H1 (cell line): ENCODE measurements around the gene DDX56. TPM values are rescaled to one million over a fixed set of nuclear protein-coding genes. Genes with fewer than 3 reads are reported as not detected.

ENCODE experiments used
- GABPA ChIP-seq: IDR thresholded peaks from 2 replicates; pipeline ENCODE4 v1.6.1; 2011; ENCODE audit warnings: mild to moderate bottlenecking, low read length, moderate library complexity, borderline replicate concordance; ENCODE audit not compliant: insufficient read depth
- POLR2A ChIP-seq, 2 experiments: IDR thresholded peaks; 1 replicate in 1 of 2; 2 replicates in 1 of 2; pipeline ENCODE4 v1.6.1; 2011; ENCODE audit warnings: low read depth in 2 of 2, low read length in 2 of 2, mild to moderate bottlenecking in 2 of 2; ENCODE audit errors: control extremely low read depth in 1 of 2
- SIRT6 ChIP-seq: IDR thresholded peaks from one replicate; pipeline ENCODE4 v1.7.1; 2012; ENCODE audit warnings: low read length, inconsistent platforms
- polyA plus RNA-seq, 7 experiments: library from polyadenylated mRNA; depleted of rRNA in 3 of 7; stranded (reverse) in 5 of 7; unstranded in 2 of 7; fragments of >200 nt in 5 of 7; fragments of 200-250 nt in 2 of 7; gene quantifications; 1 replicate in 5 of 7; 2 replicates in 1 of 7; 4 replicates in 1 of 7; pipeline versions ENCODE4 v1.2.1 to v1.2.3, GENCODE V29; 2011 to 2013; ENCODE audit warnings: missing spikeins in 2 of 7, mixed read lengths in 2 of 7
- total RNA-seq: library from RNA; stranded (reverse); fragmentation: NEBNext Ultra II Directional; extraction: Animal tissue kit (Norgen Biotek cat#: 25700); gene quantifications from 2 replicates; pipeline ENCODE4 v1.2.1, GENCODE V29; 2021
- TF ChIP-seq, protein P1 (sequence below): IDR thresholded peaks from 2 replicates; pipeline ENCODE4 v1.6.1; 2012; ENCODE audit warnings: low read length, inconsistent platforms

DDX56 gene
- total and polyA plus RNA-seq, 2 of the 8 experiments (the other 6 are each of a cell fraction or from before 2014, with no cell fraction given): 56.9 to 81.6 TPM

- TF ChIP-seq, protein P1, sequence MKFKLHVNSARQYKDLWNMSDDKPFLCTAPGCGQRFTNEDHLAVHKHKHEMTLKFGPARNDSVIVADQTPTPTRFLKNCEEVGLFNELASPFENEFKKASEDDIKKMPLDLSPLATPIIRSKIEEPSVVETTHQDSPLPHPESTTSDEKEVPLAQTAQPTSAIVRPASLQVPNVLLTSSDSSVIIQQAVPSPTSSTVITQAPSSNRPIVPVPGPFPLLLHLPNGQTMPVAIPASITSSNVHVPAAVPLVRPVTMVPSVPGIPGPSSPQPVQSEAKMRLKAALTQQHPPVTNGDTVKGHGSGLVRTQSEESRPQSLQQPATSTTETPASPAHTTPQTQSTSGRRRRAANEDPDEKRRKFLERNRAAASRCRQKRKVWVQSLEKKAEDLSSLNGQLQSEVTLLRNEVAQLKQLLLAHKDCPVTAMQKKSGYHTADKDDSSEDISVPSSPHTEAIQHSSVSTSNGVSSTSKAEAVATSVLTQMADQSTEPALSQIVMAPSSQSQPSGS: no peak
- no peak for TF ChIP-seq SIRT6
- TF ChIP-seq GABPA: no peak
- TF ChIP-seq POLR2A (IDR thresholded peaks at IDR 0.05; ENCODE audit: control extremely low read depth in 1 of 2, low read depth in 2 of 2, low read length in 2 of 2): peak; percentile 62 to 80
Observed at GRCh38 chr7:44581879-44582603, 8.3 kb upstream of the DDX56 start, which contains the start of gene TMED4 (continued).
